Epithelial cell of prostate (primary cell): ENCODE results near the gene MCM9.

Source experiments
- DNase-seq: peaks from one replicate; pipeline ENCODE4 v3.0.0-alpha.2; 2011; ENCODE audit warnings: low read depth, low spot score
- H3K27ac ChIP-seq: fragments of 450-650 bp; 2 replicates; pipeline ENCODE4 v1.5.1; 2017; ENCODE audit warnings: mild to moderate bottlenecking

MCM9 gene

GRCh38 chr6:118894425-118895260, 40.3 kb downstream of the MCM9 start:
- DNase-seq = no peak
- peak overlapping the region; percentile 92 for H3K27ac ChIP-seq

GRCh38 chr6:118893807-118894424, 41.0 kb downstream of the MCM9 start, which contains the start of gene ASF1A:
Gene ASF1A, plus strand, starts transcription at chr6:118894152. Its CDS starts 262 bp downstream, at chr6:118894414.
- H3K27ac ChIP-seq = peak within 1 kb of the TSS; percentile 92
- DNase-seq = peak; percentile 88

- H3K27ac ChIP-seq = peak overlapping the region; percentile 92
- no peak for DNase-seq
Measured at GRCh38 chr6:118893064-118893806, 41.7 kb downstream of the MCM9 start.

GRCh38 chr6:118892355-118892991, 42.5 kb downstream of the MCM9 start:
- H3K27ac ChIP-seq = peak overlapping the region; percentile 92
- no peak for DNase-seq

- H3K27ac ChIP-seq = no peak overlapping the region
- DNase-seq = no peak
Measured at GRCh38 chr6:118890997-118891790, 43.8 kb downstream of the MCM9 start.

GRCh38 chr6:118889163-118889562, 45.8 kb downstream of the MCM9 start:
- no peak for DNase-seq
- no peak overlapping the region for H3K27ac ChIP-seq

GRCh38 chr6:118886641-118887040, 48.3 kb downstream of the MCM9 start:
- DNase-seq = no peak
- H3K27ac ChIP-seq = no peak overlapping the region

- DNase-seq = no peak
- no peak overlapping the region for H3K27ac ChIP-seq
Measured at GRCh38 chr6:118882314-118882905, 52.5 kb downstream of the MCM9 start.

GRCh38 chr6:118881440-118882313, 53.3 kb downstream of the MCM9 start:
- H3K27ac ChIP-seq = no peak overlapping the region
- DNase-seq = no peak

GRCh38 chr6:118877806-118878205, 57.2 kb downstream of the MCM9 start:
- H3K27ac ChIP-seq = no peak overlapping the region

GRCh38 chr6:118876814-118877213, 58.1 kb downstream of the MCM9 start:
- no peak for DNase-seq
- peak overlapping the region; percentile 25 for H3K27ac ChIP-seq

More at GRCh38 chr6:118877806-118878205, 57.2 kb downstream of the MCM9 start:
- DNase-seq = no peak

GRCh38 chr6:118876198-118876597, 58.8 kb downstream of the MCM9 start:
- DNase-seq = no peak
- H3K27ac ChIP-seq = peak overlapping the region; percentile 25

- H3K27ac ChIP-seq = no peak overlapping the region
- no peak for DNase-seq
Measured at GRCh38 chr6:118875672-118876071, 59.3 kb downstream of the MCM9 start.

GRCh38 chr6:118873239-118873638, 61.7 kb downstream of the MCM9 start:
- DNase-seq = no peak
- no peak overlapping the region for H3K27ac ChIP-seq

GRCh38 chr6:118872726-118873125, 62.2 kb downstream of the MCM9 start:
- DNase-seq = no peak
- H3K27ac ChIP-seq = no peak overlapping the region

- H3K27ac ChIP-seq = no peak overlapping the region
- no peak for DNase-seq
Measured at GRCh38 chr6:118872318-118872717, 62.6 kb downstream of the MCM9 start.

GRCh38 chr6:118871331-118871730, 63.6 kb downstream of the MCM9 start:
- no peak for DNase-seq
- no peak overlapping the region for H3K27ac ChIP-seq

- DNase-seq = no peak
- no peak overlapping the region for H3K27ac ChIP-seq
Measured at GRCh38 chr6:118869894-118870589, 64.9 kb downstream of the MCM9 start.
